Measurements from ENCODE around the gene USP9X.
A peak's percentile ranks its signal among the peaks of the same experiment; 100 is the strongest.
"Not testable (repeated sequence)": the region's sequence is repeated elsewhere in the genome, so short reads cannot be mapped to it uniquely, and the experiment has no call there.

Gene USP9X

GRCh38 chrX:41084893-41085511, at the start of gene USP9X:
USP9X (plus strand) TSS chrX:41085445; CDS start chrX:41123629, 38,184 bp downstream.
- peak; percentile 70 for DNase-seq

GRCh38 chrX:41035582-41035981, 49.7 kb upstream of the USP9X start:
- DNase-seq = no peak

- no peak for DNase-seq
Observed at GRCh38 chrX:41036668-41037326, 48.4 kb upstream of the USP9X start.

- DNase-seq = no peak
Observed at GRCh38 chrX:41043196-41043595, 42.0 kb upstream of the USP9X start.

- DNase-seq = no peak
Observed at GRCh38 chrX:41043674-41044345, 41.4 kb upstream of the USP9X start.

- no peak for DNase-seq
Observed at GRCh38 chrX:41045960-41046567, 39.2 kb upstream of the USP9X start.

- DNase-seq = no peak
Observed at GRCh38 chrX:41047878-41048534, 37.2 kb upstream of the USP9X start.

GRCh38 chrX:41050359-41050758, 34.9 kb upstream of the USP9X start:
- DNase-seq = no peak

- DNase-seq = no peak
Observed at GRCh38 chrX:41051288-41051687, 34.0 kb upstream of the USP9X start.

- no peak for DNase-seq
Observed at GRCh38 chrX:41055740-41056139, 29.5 kb upstream of the USP9X start.

- DNase-seq = not testable (repeated sequence)
Observed at GRCh38 chrX:41063276-41063675, 22.0 kb upstream of the USP9X start.

GRCh38 chrX:41064018-41064417, 21.2 kb upstream of the USP9X start:
- DNase-seq = no peak

- no peak for DNase-seq
Observed at GRCh38 chrX:41066391-41066790, 18.9 kb upstream of the USP9X start.

- DNase-seq = no peak
Observed at GRCh38 chrX:41066969-41067368, 18.3 kb upstream of the USP9X start.

GRCh38 chrX:41067721-41068120, 17.5 kb upstream of the USP9X start:
- no peak for DNase-seq

- no peak for DNase-seq
Observed at GRCh38 chrX:41076742-41077141, 8.5 kb upstream of the USP9X start.

- no peak for DNase-seq
Observed at GRCh38 chrX:41081821-41082220, 3.4 kb upstream of the USP9X start.

GRCh38 chrX:41082783-41083182, 2.5 kb upstream of the USP9X start:
- DNase-seq = no peak

GRCh38 chrX:41084044-41084892, 977 bp upstream of the USP9X start:
- peak; percentile 98 for DNase-seq

- DNase-seq = peak; percentile 68
Observed at GRCh38 chrX:41085512-41085877, 250 bp downstream of the USP9X start.

- peak; percentile 15 for DNase-seq
Observed at GRCh38 chrX:41085878-41086626, 807 bp downstream of the USP9X start.

GRCh38 chrX:41086627-41086932, 1.3 kb downstream of the USP9X start:
- no peak for DNase-seq

All from GOT3 (cell line).